HEK293 (cell line): ENCODE measurements around the gene PRADC1.

Source experiments
- AEBP2 ChIP-seq: fragments of 450-650 bp; formaldehyde crosslinking; IDR thresholded peaks from 2 replicates; pipeline ENCODE4 v1.5.1; 2016; ENCODE audit warnings: missing biosample characterization, missing genetic modification characterization, borderline replicate concordance
- HOXA7 ChIP-seq: sonication (generic); formaldehyde crosslinking; IDR thresholded peaks from 2 replicates; pipeline ENCODE4 v1.8.1; 2022; ENCODE audit warnings: missing genetic modification reagents, borderline replicate concordance
- HOXC10 ChIP-seq: sonication (generic); formaldehyde crosslinking; IDR thresholded peaks from 2 replicates; pipeline ENCODE4 v1.8.1; 2023; ENCODE audit warnings: mild to moderate bottlenecking, missing genetic modification reagents
- INSM2 ChIP-seq: fragments of 450-650 bp; formaldehyde crosslinking; IDR thresholded peaks from 2 replicates; pipeline ENCODE4 v1.5.1; 2016; ENCODE audit warnings: missing biosample characterization, missing genetic modification characterization
- OVOL3 ChIP-seq: fragments of 450-650 bp; formaldehyde crosslinking; IDR thresholded peaks from 2 replicates; pipeline ENCODE4 v1.5.1; 2016; ENCODE audit warnings: missing biosample characterization, missing genetic modification characterization
- ZBTB8A ChIP-seq: fragments of 450-650 bp; formaldehyde crosslinking; IDR thresholded peaks from 2 replicates; pipeline ENCODE4 v1.5.1; 2016; ENCODE audit warnings: missing biosample characterization, missing genetic modification characterization
- ZFHX2 ChIP-seq: fragments of 450-650 bp; formaldehyde crosslinking; conservative IDR thresholded peaks from 2 replicates; pipeline ENCODE4 v1.5.1; 2016; ENCODE audit warnings: missing biosample characterization, missing genetic modification characterization
- ZFP69B ChIP-seq: fragments of 450-650 bp; formaldehyde crosslinking; IDR thresholded peaks from 2 replicates; pipeline ENCODE4 v1.5.1; 2016; ENCODE audit warnings: missing biosample characterization, missing genetic modification characterization
- ZNF169 ChIP-seq: fragments of 450-650 bp; formaldehyde crosslinking; IDR thresholded peaks from 2 replicates; pipeline ENCODE4 v1.5.1; 2016; ENCODE audit warnings: missing biosample characterization, missing genetic modification characterization
- ZNF214 ChIP-seq: fragments of 450-650 bp; formaldehyde crosslinking; IDR thresholded peaks from 2 replicates; pipeline ENCODE4 v1.5.1; 2017; ENCODE audit warnings: missing biosample characterization, mild to moderate bottlenecking, missing genetic modification characterization, borderline replicate concordance
- ZNF274 ChIP-seq, 2 experiments: fragments of 200-500 bp in 1 of 2; fragments of 450-650 bp in 1 of 2; sonication (Bioruptor generic) in 1 of 2; formaldehyde crosslinking in 1 of 2; IDR thresholded peaks; 2 replicates each; pipeline versions ENCODE4 v1.5.1 to v1.6.1; 2014 to 2016; ENCODE audit warnings: borderline replicate concordance in 1 of 2, inconsistent platforms in 1 of 2, low read length in 1 of 2, missing biosample characterization in 1 of 2, missing genetic modification characterization in 1 of 2
- ZNF350 ChIP-seq: fragments of 450-650 bp; formaldehyde crosslinking; IDR thresholded peaks from 2 replicates; pipeline ENCODE4 v1.5.0; 2017; ENCODE audit warnings: missing biosample characterization, mild to moderate bottlenecking, missing genetic modification characterization
- ZNF394 ChIP-seq: fragments of 450-650 bp; formaldehyde crosslinking; IDR thresholded peaks from 2 replicates; pipeline ENCODE4 v1.5.1; 2016; ENCODE audit warnings: missing biosample characterization, missing genetic modification characterization, mild to moderate bottlenecking, moderate library complexity, borderline replicate concordance
- ZNF48 ChIP-seq: fragments of 450-650 bp; formaldehyde crosslinking; IDR thresholded peaks from 2 replicates; pipeline ENCODE4 v1.5.1; 2016; ENCODE audit warnings: missing biosample characterization, missing genetic modification characterization
- ZNF514 ChIP-seq: fragments of 450-650 bp; formaldehyde crosslinking; IDR thresholded peaks from 2 replicates; pipeline ENCODE4 v1.5.1; 2016; ENCODE audit warnings: missing biosample characterization, missing genetic modification characterization
- ZNF596 ChIP-seq: fragments of 450-650 bp; IDR thresholded peaks from 2 replicates; pipeline ENCODE4 v1.5.0; 2018; ENCODE audit warnings: missing biosample characterization, mild to moderate bottlenecking, missing genetic modification characterization, moderate library complexity
- ZNF600 ChIP-seq: fragments of 450-650 bp; formaldehyde crosslinking; IDR thresholded peaks from 2 replicates; pipeline ENCODE4 v1.5.1; 2016; ENCODE audit warnings: missing biosample characterization, missing genetic modification characterization
- ZNF626 ChIP-seq: fragments of 450-650 bp; sonication (Bioruptor Pico); formaldehyde crosslinking; IDR thresholded peaks from 2 replicates; pipeline ENCODE4 v1.5.1; 2018; ENCODE audit warnings: missing biosample characterization, missing genetic modification characterization, inconsistent platforms
- ZNF660 ChIP-seq: fragments of 450-650 bp; IDR thresholded peaks from 2 replicates; pipeline ENCODE4 v1.5.1; 2018; ENCODE audit warnings: missing biosample characterization, mild to moderate bottlenecking, missing genetic modification characterization
- ZNF664 ChIP-seq: fragments of 450-650 bp; formaldehyde crosslinking; IDR thresholded peaks from 2 replicates; pipeline ENCODE4 v1.5.1; 2016; ENCODE audit warnings: missing biosample characterization, missing genetic modification characterization
- ZNF677 ChIP-seq: fragments of 450-650 bp; IDR thresholded peaks from 2 replicates; pipeline ENCODE4 v1.5.0; 2018; ENCODE audit warnings: missing biosample characterization, mild to moderate bottlenecking, missing genetic modification characterization, moderate library complexity
- ZSCAN30 ChIP-seq: fragments of 450-650 bp; IDR thresholded peaks from 2 replicates; pipeline ENCODE4 v1.5.1; 2018; ENCODE audit warnings: missing biosample characterization, mild to moderate bottlenecking, missing genetic modification characterization, moderate library complexity
- TF ChIP-seq, protein P1 (sequence below): fragments of 450-650 bp; formaldehyde crosslinking; IDR thresholded peaks from 2 replicates; pipeline ENCODE4 v1.5.1; 2017; ENCODE audit warnings: missing biosample characterization, missing genetic modification characterization
- TF ChIP-seq, protein P2 (sequence below): fragments of 450-650 bp; formaldehyde crosslinking; IDR thresholded peaks from 2 replicates; pipeline ENCODE4 v1.5.1; 2016; ENCODE audit warnings: missing biosample characterization, missing genetic modification characterization, low read depth
- TF ChIP-seq, protein P3 (sequence below): fragments of 450-650 bp; formaldehyde crosslinking; IDR thresholded peaks from 2 replicates; pipeline ENCODE4 v1.5.1; 2016; ENCODE audit warnings: missing biosample characterization, missing genetic modification characterization
- TF ChIP-seq, protein P4 (sequence below): fragments of 450-650 bp; formaldehyde crosslinking; IDR thresholded peaks from 2 replicates; pipeline ENCODE4 v1.5.1; 2016; ENCODE audit warnings: missing biosample characterization, missing genetic modification characterization
- TF ChIP-seq, protein P5 (sequence below): fragments of 450-650 bp; formaldehyde crosslinking; IDR thresholded peaks from 2 replicates; pipeline ENCODE4 v1.5.1; 2016; ENCODE audit warnings: missing biosample characterization, missing genetic modification characterization

The PRADC1 gene

GRCh38 chr2:73214120-73215035 is 18.7 kb downstream of the PRADC1 start, which contains the start of gene SMYD5 (continued):
- TF ChIP-seq, protein P1, sequence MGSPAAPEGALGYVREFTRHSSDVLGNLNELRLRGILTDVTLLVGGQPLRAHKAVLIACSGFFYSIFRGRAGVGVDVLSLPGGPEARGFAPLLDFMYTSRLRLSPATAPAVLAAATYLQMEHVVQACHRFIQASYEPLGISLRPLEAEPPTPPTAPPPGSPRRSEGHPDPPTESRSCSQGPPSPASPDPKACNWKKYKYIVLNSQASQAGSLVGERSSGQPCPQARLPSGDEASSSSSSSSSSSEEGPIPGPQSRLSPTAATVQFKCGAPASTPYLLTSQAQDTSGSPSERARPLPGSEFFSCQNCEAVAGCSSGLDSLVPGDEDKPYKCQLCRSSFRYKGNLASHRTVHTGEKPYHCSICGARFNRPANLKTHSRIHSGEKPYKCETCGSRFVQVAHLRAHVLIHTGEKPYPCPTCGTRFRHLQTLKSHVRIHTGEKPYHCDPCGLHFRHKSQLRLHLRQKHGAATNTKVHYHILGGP, result no peak
- TF ChIP-seq INSM2 (tag by site-specific recombination) (no peak), ZNF596 (tag by site-specific recombination) (no peak), ZNF214 (tag by site-specific recombination) (no peak), HOXA7 (CRISPR knock-in tag) (no peak), ZFP69B (tag by site-specific recombination) (no peak), OVOL3 (tag by site-specific recombination) (no peak), ZNF660 (tag by site-specific recombination) (0 out of 2 replicates have a peak, but pooled peaks have one; percentile 17), ZNF514 (tag by site-specific recombination) (no peak), ZNF169 (tag by site-specific recombination) (no peak), ZNF664 (tag by site-specific recombination) (no peak), ZNF274 (IDR thresholded peaks at IDR 0.05; ENCODE audit: low read length) (no peak), ZNF274 (tag by site-specific recombination; IDR thresholded peaks at IDR 0.05; ENCODE audit: borderline replicate concordance) (no peak), ZSCAN30 (0 out of 2 replicates have a peak, but pooled peaks have one; percentile 21), HOXC10 (CRISPR knock-in tag) (no peak), ZBTB8A (tag by site-specific recombination) (peak; percentile 75), ZNF48 (tag by site-specific recombination) (no peak), ZNF677 (no peak), ZNF350 (tag by site-specific recombination) (no peak), ZNF626 (tag by site-specific recombination) (no peak), ZNF600 (tag by site-specific recombination) (no peak), ZFHX2 (tag by site-specific recombination) (peak; percentile 92), AEBP2 (tag by site-specific recombination) (no peak), ZNF394 (tag by site-specific recombination) (0 out of 2 replicates have a peak, but pooled peaks have one; percentile 37)
- TF ChIP-seq, protein P2, sequence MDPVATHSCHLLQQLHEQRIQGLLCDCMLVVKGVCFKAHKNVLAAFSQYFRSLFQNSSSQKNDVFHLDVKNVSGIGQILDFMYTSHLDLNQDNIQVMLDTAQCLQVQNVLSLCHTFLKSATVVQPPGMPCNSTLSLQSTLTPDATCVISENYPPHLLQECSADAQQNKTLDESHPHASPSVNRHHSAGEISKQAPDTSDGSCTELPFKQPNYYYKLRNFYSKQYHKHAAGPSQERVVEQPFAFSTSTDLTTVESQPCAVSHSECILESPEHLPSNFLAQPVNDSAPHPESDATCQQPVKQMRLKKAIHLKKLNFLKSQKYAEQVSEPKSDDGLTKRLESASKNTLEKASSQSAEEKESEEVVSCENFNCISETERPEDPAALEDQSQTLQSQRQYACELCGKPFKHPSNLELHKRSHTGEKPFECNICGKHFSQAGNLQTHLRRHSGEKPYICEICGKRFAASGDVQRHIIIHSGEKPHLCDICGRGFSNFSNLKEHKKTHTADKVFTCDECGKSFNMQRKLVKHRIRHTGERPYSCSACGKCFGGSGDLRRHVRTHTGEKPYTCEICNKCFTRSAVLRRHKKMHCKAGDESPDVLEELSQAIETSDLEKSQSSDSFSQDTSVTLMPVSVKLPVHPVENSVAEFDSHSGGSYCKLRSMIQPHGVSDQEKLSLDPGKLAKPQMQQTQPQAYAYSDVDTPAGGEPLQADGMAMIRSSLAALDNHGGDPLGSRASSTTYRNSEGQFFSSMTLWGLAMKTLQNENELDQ, result no peak
- TF ChIP-seq, protein P3, sequence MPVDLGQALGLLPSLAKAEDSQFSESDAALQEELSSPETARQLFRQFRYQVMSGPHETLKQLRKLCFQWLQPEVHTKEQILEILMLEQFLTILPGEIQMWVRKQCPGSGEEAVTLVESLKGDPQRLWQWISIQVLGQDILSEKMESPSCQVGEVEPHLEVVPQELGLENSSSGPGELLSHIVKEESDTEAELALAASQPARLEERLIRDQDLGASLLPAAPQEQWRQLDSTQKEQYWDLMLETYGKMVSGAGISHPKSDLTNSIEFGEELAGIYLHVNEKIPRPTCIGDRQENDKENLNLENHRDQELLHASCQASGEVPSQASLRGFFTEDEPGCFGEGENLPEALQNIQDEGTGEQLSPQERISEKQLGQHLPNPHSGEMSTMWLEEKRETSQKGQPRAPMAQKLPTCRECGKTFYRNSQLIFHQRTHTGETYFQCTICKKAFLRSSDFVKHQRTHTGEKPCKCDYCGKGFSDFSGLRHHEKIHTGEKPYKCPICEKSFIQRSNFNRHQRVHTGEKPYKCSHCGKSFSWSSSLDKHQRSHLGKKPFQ (tag by site-specific recombination), result no peak
- TF ChIP-seq, protein P4, sequence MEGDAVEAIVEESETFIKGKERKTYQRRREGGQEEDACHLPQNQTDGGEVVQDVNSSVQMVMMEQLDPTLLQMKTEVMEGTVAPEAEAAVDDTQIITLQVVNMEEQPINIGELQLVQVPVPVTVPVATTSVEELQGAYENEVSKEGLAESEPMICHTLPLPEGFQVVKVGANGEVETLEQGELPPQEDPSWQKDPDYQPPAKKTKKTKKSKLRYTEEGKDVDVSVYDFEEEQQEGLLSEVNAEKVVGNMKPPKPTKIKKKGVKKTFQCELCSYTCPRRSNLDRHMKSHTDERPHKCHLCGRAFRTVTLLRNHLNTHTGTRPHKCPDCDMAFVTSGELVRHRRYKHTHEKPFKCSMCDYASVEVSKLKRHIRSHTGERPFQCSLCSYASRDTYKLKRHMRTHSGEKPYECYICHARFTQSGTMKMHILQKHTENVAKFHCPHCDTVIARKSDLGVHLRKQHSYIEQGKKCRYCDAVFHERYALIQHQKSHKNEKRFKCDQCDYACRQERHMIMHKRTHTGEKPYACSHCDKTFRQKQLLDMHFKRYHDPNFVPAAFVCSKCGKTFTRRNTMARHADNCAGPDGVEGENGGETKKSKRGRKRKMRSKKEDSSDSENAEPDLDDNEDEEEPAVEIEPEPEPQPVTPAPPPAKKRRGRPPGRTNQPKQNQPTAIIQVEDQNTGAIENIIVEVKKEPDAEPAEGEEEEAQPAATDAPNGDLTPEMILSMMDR, result no peak
- TF ChIP-seq, protein P5, sequence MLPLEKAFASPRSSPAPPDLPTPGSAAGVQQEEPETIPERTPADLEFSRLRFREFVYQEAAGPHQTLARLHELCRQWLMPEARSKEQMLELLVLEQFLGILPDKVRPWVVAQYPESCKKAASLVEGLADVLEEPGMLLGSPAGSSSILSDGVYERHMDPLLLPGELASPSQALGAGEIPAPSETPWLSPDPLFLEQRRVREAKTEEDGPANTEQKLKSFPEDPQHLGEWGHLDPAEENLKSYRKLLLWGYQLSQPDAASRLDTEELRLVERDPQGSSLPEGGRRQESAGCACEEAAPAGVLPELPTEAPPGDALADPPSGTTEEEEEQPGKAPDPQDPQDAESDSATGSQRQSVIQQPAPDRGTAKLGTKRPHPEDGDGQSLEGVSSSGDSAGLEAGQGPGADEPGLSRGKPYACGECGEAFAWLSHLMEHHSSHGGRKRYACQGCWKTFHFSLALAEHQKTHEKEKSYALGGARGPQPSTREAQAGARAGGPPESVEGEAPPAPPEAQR (tag by site-specific recombination), result no peak
